Duodenal mucosa (tissue), 2 donors: Measurements from ENCODE around the gene CPED1.
"Not testable (repeated sequence)": the region's sequence is repeated elsewhere in the genome, so short reads cannot be mapped to it uniquely, and the experiment has no call there.

Source experiments
- H3K27ac ChIP-seq: one replicate; pipeline ENCODE4 v1.7.0; 2013; ENCODE audit warnings: low read depth, low read length
- H3K27me3 ChIP-seq, 2 donors: one replicate each; pipeline ENCODE4 v1.7.0; 2013; ENCODE audit warnings: low read length in 2 of 2, control low read depth in 1 of 2; ENCODE audit not compliant: insufficient read depth in 2 of 2, control insufficient read depth in 1 of 2
- H3K36me3 ChIP-seq, 2 donors: one replicate each; pipeline ENCODE4 v1.7.0; 2013; ENCODE audit warnings: low read length in 2 of 2, control low read depth in 1 of 2; ENCODE audit not compliant: insufficient read depth in 2 of 2, control insufficient read depth in 1 of 2
- H3K4me1 ChIP-seq, 2 donors: one replicate each; pipeline ENCODE4 v1.7.0; 2013; ENCODE audit warnings: low read length in 2 of 2, control low read depth in 1 of 2; ENCODE audit not compliant: insufficient read depth in 2 of 2, control insufficient read depth in 1 of 2
- H3K4me3 ChIP-seq, 2 donors: one replicate each; pipeline ENCODE4 v1.7.0; 2013; ENCODE audit warnings: low read length in 2 of 2, low read depth in 1 of 2
- H3K9ac ChIP-seq, 2 donors: one replicate each; pipeline ENCODE4 v1.7.0; 2013; ENCODE audit warnings: low read length in 2 of 2, low read depth in 1 of 2
- H3K9me3 ChIP-seq, 2 donors: one replicate each; pipeline ENCODE4 v1.7.0; 2013; ENCODE audit warnings: low read length in 2 of 2, control low read depth in 1 of 2; ENCODE audit not compliant: control insufficient read depth in 1 of 2

Gene CPED1

GRCh38 chr7:121103086-121103485 is 114.6 kb downstream of the CPED1 start:
- H3K4me3 ChIP-seq, result no peak overlapping the region
- H3K27me3 ChIP-seq, result no peaks in the 10 kb centered on the region
- no peaks in the 10 kb centered on the region for H3K36me3 ChIP-seq
- H3K27ac ChIP-seq, result no peak overlapping the region
- no peaks in the 10 kb centered on the region for H3K4me1 ChIP-seq
- H3K9ac ChIP-seq, result no peak overlapping the region
- no peaks in the 10 kb centered on the region for H3K9me3 ChIP-seq

- Histone ChIP-seq H3K9me3 (no peaks in the 10 kb centered on the region), H3K4me1 (no peaks in the 10 kb centered on the region), H3K9ac (no peak overlapping the region), H3K36me3 (no peaks in the 10 kb centered on the region), H3K27ac (no peak overlapping the region), H3K27me3 (no peaks in the 10 kb centered on the region), H3K4me3 (no peak overlapping the region)
These were observed 115.1 kb downstream of the CPED1 start for GRCh38 chr7:121103579-121103978.

- Histone ChIP-seq H3K9me3 (no peaks in the 10 kb centered on the region), H3K36me3 (no peaks in the 10 kb centered on the region), H3K4me1 (no peaks in the 10 kb centered on the region), H3K27me3 (no peaks in the 10 kb centered on the region), H3K4me3 (no peak overlapping the region), H3K27ac (no peak overlapping the region), H3K9ac (no peak overlapping the region)
These were observed 116.8 kb downstream of the CPED1 start for GRCh38 chr7:121105262-121105661.

- Histone ChIP-seq H3K36me3 (no peaks in the 10 kb centered on the region), H3K4me1 (no peaks in the 10 kb centered on the region), H3K9me3 (no peaks in the 10 kb centered on the region), H3K27ac (no peak overlapping the region), H3K4me3 (no peak overlapping the region), H3K27me3 (no peaks in the 10 kb centered on the region), H3K9ac (no peak overlapping the region)
These were observed 119.5 kb downstream of the CPED1 start for GRCh38 chr7:121107923-121108498.

GRCh38 chr7:121109145-121109544 is 120.6 kb downstream of the CPED1 start:
- no peaks in the 10 kb centered on the region for H3K4me1 ChIP-seq
- H3K36me3 ChIP-seq, result no peaks in the 10 kb centered on the region
- no peaks in the 10 kb centered on the region for H3K9me3 ChIP-seq
- no peak overlapping the region for H3K27ac ChIP-seq
- H3K9ac ChIP-seq, result no peak overlapping the region
- no peak overlapping the region for H3K4me3 ChIP-seq
- H3K27me3 ChIP-seq, result no peaks in the 10 kb centered on the region

GRCh38 chr7:121113288-121113687 is 124.8 kb downstream of the CPED1 start:
- H3K36me3 ChIP-seq, result no peaks in the 10 kb centered on the region
- no peaks in the 10 kb centered on the region for H3K4me1 ChIP-seq
- no peaks in the 10 kb centered on the region for H3K9me3 ChIP-seq
- no peak overlapping the region for H3K4me3 ChIP-seq
- H3K27me3 ChIP-seq, result no peaks in the 10 kb centered on the region
- H3K27ac ChIP-seq, result no peak overlapping the region
- H3K9ac ChIP-seq, result no peak overlapping the region

- no peak overlapping the region for H3K9ac ChIP-seq
- H3K4me1 ChIP-seq, result no peaks in the 10 kb centered on the region
- H3K27me3 ChIP-seq, result no peaks in the 10 kb centered on the region
- H3K9me3 ChIP-seq, result no peaks in the 10 kb centered on the region
- H3K27ac ChIP-seq, result no peak overlapping the region
- H3K36me3 ChIP-seq, result no peaks in the 10 kb centered on the region
- no peak overlapping the region for H3K4me3 ChIP-seq
These were observed 127.9 kb downstream of the CPED1 start for GRCh38 chr7:121116396-121116795.

- no peaks in the 10 kb centered on the region for H3K4me1 ChIP-seq
- H3K27me3 ChIP-seq, result no peaks in the 10 kb centered on the region
- H3K9ac ChIP-seq, result no peak overlapping the region
- no peaks in the 10 kb centered on the region for H3K36me3 ChIP-seq
- no peaks in the 10 kb centered on the region for H3K9me3 ChIP-seq
- no peak overlapping the region for H3K4me3 ChIP-seq
- no peak overlapping the region for H3K27ac ChIP-seq
These were observed 130.5 kb downstream of the CPED1 start for GRCh38 chr7:121119047-121119446.

- Histone ChIP-seq H3K9ac (no peak overlapping the region), H3K36me3 (no peaks in the 10 kb centered on the region), H3K9me3 (no peaks in the 10 kb centered on the region), H3K27ac (no peak overlapping the region), H3K27me3 (no peaks in the 10 kb centered on the region), H3K4me3 (no peak overlapping the region), H3K4me1 (no peaks in the 10 kb centered on the region)
These were observed 134.5 kb downstream of the CPED1 start for GRCh38 chr7:121123032-121123431.

- not testable (repeated sequence) for H3K4me1 ChIP-seq, H3K36me3 ChIP-seq, H3K4me3 ChIP-seq, H3K27ac ChIP-seq, H3K9me3 ChIP-seq, H3K27me3 ChIP-seq, H3K9ac ChIP-seq
These were observed 136.9 kb downstream of the CPED1 start for GRCh38 chr7:121125454-121125853.

GRCh38 chr7:121126201-121126600 is 137.7 kb downstream of the CPED1 start:
- Histone ChIP-seq H3K9ac (no peak overlapping the region), H3K27ac (no peak overlapping the region), H3K9me3 (no peaks in the 10 kb centered on the region), H3K36me3 (no peaks in the 10 kb centered on the region), H3K4me1 (no peaks in the 10 kb centered on the region), H3K27me3 (no peaks in the 10 kb centered on the region), H3K4me3 (no peak overlapping the region)
